ENCODE measurements around the gene PIK3C3. TPM values are rescaled to one million over a fixed set of nuclear protein-coding genes. Genes with fewer than 3 reads are reported as not detected.

The PIK3C3 gene
- total and polyA plus RNA-seq, 2 donors from 2014 or later: 31.4 to 70.7 TPM

DNA sequence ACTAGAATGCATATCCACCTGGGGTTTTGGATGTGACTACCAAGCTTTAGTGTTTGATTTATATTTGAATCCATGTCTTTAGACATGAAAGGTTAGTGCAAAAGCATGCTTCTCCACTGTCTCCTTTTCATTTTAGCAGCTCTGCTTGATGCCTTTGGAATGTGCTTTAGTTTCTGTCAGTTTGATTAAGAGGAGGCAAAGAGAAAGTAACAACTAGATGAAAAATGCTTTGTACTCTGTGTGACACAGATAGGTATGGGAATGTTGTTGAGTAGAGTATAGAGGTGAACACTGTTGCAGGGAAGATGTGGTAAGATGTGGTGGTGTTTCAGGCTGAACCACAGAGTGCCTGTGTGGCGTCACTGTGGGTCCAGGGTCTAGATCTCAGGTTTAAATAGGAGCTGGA lies 19.8 kb downstream of the PIK3C3 start:
- H3K36me3 ChIP-seq (ENCODE audit: control insufficient read depth in 2 of 3, insufficient read depth in 3 of 3, low read length in 3 of 3): peaks cover 0 to 5% (median 4%) of the 10 kb centered on the region in 3 donors
- TF ChIP-seq, protein P1, sequence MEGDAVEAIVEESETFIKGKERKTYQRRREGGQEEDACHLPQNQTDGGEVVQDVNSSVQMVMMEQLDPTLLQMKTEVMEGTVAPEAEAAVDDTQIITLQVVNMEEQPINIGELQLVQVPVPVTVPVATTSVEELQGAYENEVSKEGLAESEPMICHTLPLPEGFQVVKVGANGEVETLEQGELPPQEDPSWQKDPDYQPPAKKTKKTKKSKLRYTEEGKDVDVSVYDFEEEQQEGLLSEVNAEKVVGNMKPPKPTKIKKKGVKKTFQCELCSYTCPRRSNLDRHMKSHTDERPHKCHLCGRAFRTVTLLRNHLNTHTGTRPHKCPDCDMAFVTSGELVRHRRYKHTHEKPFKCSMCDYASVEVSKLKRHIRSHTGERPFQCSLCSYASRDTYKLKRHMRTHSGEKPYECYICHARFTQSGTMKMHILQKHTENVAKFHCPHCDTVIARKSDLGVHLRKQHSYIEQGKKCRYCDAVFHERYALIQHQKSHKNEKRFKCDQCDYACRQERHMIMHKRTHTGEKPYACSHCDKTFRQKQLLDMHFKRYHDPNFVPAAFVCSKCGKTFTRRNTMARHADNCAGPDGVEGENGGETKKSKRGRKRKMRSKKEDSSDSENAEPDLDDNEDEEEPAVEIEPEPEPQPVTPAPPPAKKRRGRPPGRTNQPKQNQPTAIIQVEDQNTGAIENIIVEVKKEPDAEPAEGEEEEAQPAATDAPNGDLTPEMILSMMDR (IDR thresholded peaks at IDR 0.05; ENCODE audit: borderline replicate concordance, extremely low read depth, insufficient read depth): no peak
- peaks cover 3 to 17% (median 15%) of the 10 kb centered on the region in 3 donors for H3K4me1 ChIP-seq (ENCODE audit: control insufficient read depth in 2 of 3, insufficient read depth in 2 of 3, low read depth in 1 of 3, low read length in 3 of 3)
- no peak overlapping the region for H3K9ac ChIP-seq (ENCODE audit: low read length in 3 of 3)
- DNase-seq (peak in 2 of 5 donors; percentile 50 to 56), FAIRE-seq (no peak)
- H3K4me3 ChIP-seq (ENCODE audit: low read length in 3 of 3): no peak overlapping the region
- H3K27ac ChIP-seq (ENCODE audit: low read depth in 2 of 2, low read length in 2 of 2): no peak overlapping the region
- H3K27me3 ChIP-seq (ENCODE audit: control insufficient read depth, insufficient read depth, low read length): no peaks in the 10 kb centered on the region
- intact Hi-C loops (cut with DNase I): no loop called here
- no peaks in the 10 kb centered on the region for H3K9me3 ChIP-seq (ENCODE audit: control insufficient read depth in 2 of 3, insufficient read depth in 1 of 3, low read length in 3 of 3)

- Histone ChIP-seq H3K4me3 (ENCODE audit: low read length in 3 of 3) (no peak overlapping the region), H3K9me3 (ENCODE audit: control insufficient read depth in 2 of 3, insufficient read depth in 1 of 3, low read length in 3 of 3) (no peaks in the 10 kb centered on the region), H3K36me3 (ENCODE audit: control insufficient read depth in 2 of 3, insufficient read depth in 3 of 3, low read length in 3 of 3) (peaks cover 0 to under 1% (median under 1%) of the 10 kb centered on the region in 3 donors), H3K27ac (ENCODE audit: low read depth in 2 of 2, low read length in 2 of 2) (no peak overlapping the region), H3K4me1 (ENCODE audit: control insufficient read depth in 2 of 3, insufficient read depth in 2 of 3, low read depth in 1 of 3, low read length in 3 of 3) (peaks cover 3 to 15% (median 15%) of the 10 kb centered on the region in 3 donors), H3K27me3 (ENCODE audit: control insufficient read depth, insufficient read depth, low read length) (no peaks in the 10 kb centered on the region), H3K9ac (ENCODE audit: low read length in 3 of 3) (no peak overlapping the region)
- intact Hi-C loops (cut with DNase I): no loop called here
- TF ChIP-seq, protein P1 (IDR thresholded peaks at IDR 0.05; ENCODE audit: borderline replicate concordance, extremely low read depth, insufficient read depth): no peak
- DNase-seq (no peak), FAIRE-seq (no peak)
Measured at GRCh38 chr18:41975284-41975683, 20.2 kb downstream of the PIK3C3 start.

- peaks cover 3 to 12% (median 9%) of the 10 kb centered on the region in 3 donors for H3K4me1 ChIP-seq (ENCODE audit: control insufficient read depth in 2 of 3, insufficient read depth in 2 of 3, low read depth in 1 of 3, low read length in 3 of 3)
- no peaks in the 10 kb centered on the region for H3K27me3 ChIP-seq (ENCODE audit: control insufficient read depth, insufficient read depth, low read length)
- H3K4me3 ChIP-seq (ENCODE audit: low read length in 3 of 3): no peak overlapping the region
- no peak overlapping the region for H3K27ac ChIP-seq (ENCODE audit: low read depth in 2 of 2, low read length in 2 of 2)
- intact Hi-C loops (cut with DNase I): no loop called here
- no peak for DNase-seq
- no peak overlapping the region for H3K9ac ChIP-seq (ENCODE audit: low read length in 3 of 3)
- no peaks in the 10 kb centered on the region for H3K36me3 ChIP-seq (ENCODE audit: control insufficient read depth in 2 of 3, insufficient read depth in 3 of 3, low read length in 3 of 3)
- FAIRE-seq: no peak
- TF ChIP-seq, protein P1 (IDR thresholded peaks at IDR 0.05; ENCODE audit: borderline replicate concordance, extremely low read depth, insufficient read depth): no peak
- no peaks in the 10 kb centered on the region for H3K9me3 ChIP-seq (ENCODE audit: control insufficient read depth in 2 of 3, insufficient read depth in 1 of 3, low read length in 3 of 3)
Measured at GRCh38 chr18:41977233-41977632, 22.2 kb downstream of the PIK3C3 start.
